HL-60 (cell line): ENCODE results near the gene TBCD.

Experiments used
- GABPA ChIP-seq: IDR thresholded peaks from 2 replicates; pipeline ENCODE4 v1.6.1; 2012; ENCODE audit warnings: low read depth
- POLR2AphosphoS5 ChIP-seq: IDR thresholded peaks from 2 replicates; pipeline ENCODE4 v1.6.1; 2012; ENCODE audit warnings: low read depth
- REST ChIP-seq: IDR thresholded peaks from 2 replicates; pipeline ENCODE4 v1.6.1; 2012; ENCODE audit warnings: low read depth; ENCODE audit not compliant: insufficient replicate concordance
- SPI1 ChIP-seq: IDR thresholded peaks from 2 replicates; pipeline ENCODE4 v1.6.1; 2012; ENCODE audit warnings: low read depth, mild to moderate bottlenecking, borderline replicate concordance
- TF ChIP-seq, protein P1 (sequence below): IDR thresholded peaks from one replicate; pipeline ENCODE4 v1.5.1; 2011; ENCODE audit warnings: low read length, control low read depth, inconsistent platforms; ENCODE audit not compliant: insufficient read depth

DNA sequence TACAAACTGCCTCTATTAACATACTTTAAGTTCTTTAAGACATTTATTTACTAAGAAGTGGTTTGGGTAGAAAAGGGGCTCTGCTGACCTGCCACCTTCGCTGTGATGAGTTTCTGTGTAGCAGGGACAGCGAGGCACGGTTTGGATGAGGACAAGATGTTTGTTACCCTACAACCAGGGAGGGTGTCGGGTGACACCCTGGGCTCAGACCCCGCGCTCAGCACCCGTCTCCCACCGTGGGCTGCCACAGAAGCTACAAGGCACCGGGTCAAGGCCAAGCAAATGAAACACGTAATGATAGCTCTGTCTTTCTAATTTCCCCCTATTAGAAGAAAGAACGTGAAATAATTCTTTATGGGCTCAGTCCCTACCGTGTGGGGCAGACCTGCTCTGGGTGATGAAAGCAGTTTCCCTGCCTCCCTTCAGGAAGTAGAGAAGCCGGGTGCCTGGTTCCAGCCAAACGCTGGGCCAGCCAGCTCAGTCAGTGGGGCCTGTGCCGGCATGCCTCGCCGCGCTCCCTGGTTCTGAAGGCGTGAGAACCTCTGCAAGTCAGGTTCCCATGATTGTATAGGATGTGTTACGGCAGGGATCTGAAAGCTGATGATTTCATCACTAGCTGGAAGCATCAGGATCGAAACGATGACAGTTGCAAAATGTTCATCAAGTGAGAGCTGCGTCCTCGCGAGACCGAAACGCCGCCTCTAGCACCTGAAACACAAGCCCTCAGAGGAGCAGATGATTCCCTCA is 84.1 kb downstream of the TBCD start:
- TF ChIP-seq, protein P1, sequence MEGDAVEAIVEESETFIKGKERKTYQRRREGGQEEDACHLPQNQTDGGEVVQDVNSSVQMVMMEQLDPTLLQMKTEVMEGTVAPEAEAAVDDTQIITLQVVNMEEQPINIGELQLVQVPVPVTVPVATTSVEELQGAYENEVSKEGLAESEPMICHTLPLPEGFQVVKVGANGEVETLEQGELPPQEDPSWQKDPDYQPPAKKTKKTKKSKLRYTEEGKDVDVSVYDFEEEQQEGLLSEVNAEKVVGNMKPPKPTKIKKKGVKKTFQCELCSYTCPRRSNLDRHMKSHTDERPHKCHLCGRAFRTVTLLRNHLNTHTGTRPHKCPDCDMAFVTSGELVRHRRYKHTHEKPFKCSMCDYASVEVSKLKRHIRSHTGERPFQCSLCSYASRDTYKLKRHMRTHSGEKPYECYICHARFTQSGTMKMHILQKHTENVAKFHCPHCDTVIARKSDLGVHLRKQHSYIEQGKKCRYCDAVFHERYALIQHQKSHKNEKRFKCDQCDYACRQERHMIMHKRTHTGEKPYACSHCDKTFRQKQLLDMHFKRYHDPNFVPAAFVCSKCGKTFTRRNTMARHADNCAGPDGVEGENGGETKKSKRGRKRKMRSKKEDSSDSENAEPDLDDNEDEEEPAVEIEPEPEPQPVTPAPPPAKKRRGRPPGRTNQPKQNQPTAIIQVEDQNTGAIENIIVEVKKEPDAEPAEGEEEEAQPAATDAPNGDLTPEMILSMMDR, result no peak
- TF ChIP-seq REST (no peak), SPI1 (no peak), POLR2AphosphoS5 (no peak), GABPA (no peak)
